DMS153 treated with DMSO at 0.1 percent for 48 hours (cell line): ENCODE results near the gene USP10.

ENCODE experiments used
- DNase-seq: peaks from one replicate; lab custom pipeline; 2025; ENCODE audit not compliant: unreplicated experiment; lab: John Stamatoyannopoulos, UW

Gene USP10

GRCh38 chr16:84769416-84769815 is 69.6 kb downstream of the USP10 start:
- DNase-seq, result no peak

GRCh38 chr16:84773312-84773711 is 73.5 kb downstream of the USP10 start:
- no peak for DNase-seq

- no peak for DNase-seq
Measured at GRCh38 chr16:84774810-84775209, 75.0 kb downstream of the USP10 start.

GRCh38 chr16:84775262-84775810 is 75.5 kb downstream of the USP10 start:
- DNase-seq, result no peak

GRCh38 chr16:84777435-84777834 is 77.6 kb downstream of the USP10 start:
- DNase-seq, result no peak

GRCh38 chr16:84778720-84779119 is 78.9 kb downstream of the USP10 start:
- no peak for DNase-seq

- no peak for DNase-seq
Measured at GRCh38 chr16:84780063-84780462, 80.3 kb downstream of the USP10 start.

GRCh38 chr16:84780544-84781376 is 81.0 kb downstream of the USP10 start:
- no peak for DNase-seq

GRCh38 chr16:84782846-84783245 is 83.0 kb downstream of the USP10 start:
- no peak for DNase-seq

- DNase-seq, result peak; percentile 91
Measured at GRCh38 chr16:84785843-84786581, 86.2 kb downstream of the USP10 start.

GRCh38 chr16:84786605-84787262 is 86.9 kb downstream of the USP10 start:
- DNase-seq, result peak; percentile 70

GRCh38 chr16:84787263-84787622 is 87.4 kb downstream of the USP10 start:
- no peak for DNase-seq

- no peak for DNase-seq
Measured at GRCh38 chr16:84788920-84789391, 89.2 kb downstream of the USP10 start.

GRCh38 chr16:84789431-84789830 is 89.6 kb downstream of the USP10 start:
- no peak for DNase-seq

GRCh38 chr16:84790301-84790700 is 90.5 kb downstream of the USP10 start:
- no peak for DNase-seq

GRCh38 chr16:84791088-84791487 is 91.3 kb downstream of the USP10 start:
- DNase-seq, result no peak

GRCh38 chr16:84791501-84791900 is 91.7 kb downstream of the USP10 start:
- DNase-seq, result no peak

GRCh38 chr16:84794186-84794585 is 94.4 kb downstream of the USP10 start:
- no peak for DNase-seq

- DNase-seq, result no peak
Measured at GRCh38 chr16:84794626-84795025, 94.8 kb downstream of the USP10 start.

- DNase-seq, result no peak
Measured at GRCh38 chr16:84795329-84796053, 95.7 kb downstream of the USP10 start.
